SK-N-SH (cell line): ENCODE measurements around the gene IRX3.

Source experiments
- CTCF ChIP-seq: fragments of 200-600 bp; sonication (generic); IDR thresholded peaks from 2 replicates; pipeline ENCODE4 v1.6.1; 2017; ENCODE audit warnings: antibody characterized with exemption, mild to moderate bottlenecking, moderate library complexity
- ELF1 ChIP-seq: IDR thresholded peaks from 2 replicates; pipeline ENCODE4 v1.4.0; 2012
- FOXJ3 ChIP-seq: sonication (generic); formaldehyde crosslinking; IDR thresholded peaks from 2 replicates; pipeline ENCODE4 v1.5.1; 2020; ENCODE audit warnings: mild to moderate bottlenecking, missing genetic modification reagents
- GABPA ChIP-seq: IDR thresholded peaks from 2 replicates; pipeline ENCODE4 v1.4.0; 2012; ENCODE audit warnings: low read depth, mild to moderate bottlenecking
- MEF2A ChIP-seq: IDR thresholded peaks from 2 replicates; pipeline ENCODE4 v1.4.0; 2012; ENCODE audit warnings: low read depth, borderline replicate concordance
- RCOR1 ChIP-seq: fragments of 150-350 bp; IDR thresholded peaks from 2 replicates; pipeline ENCODE4 v1.6.1; 2017; ENCODE audit warnings: antibody characterized with exemption, low read length
- REST ChIP-seq: IDR thresholded peaks from 2 replicates; pipeline ENCODE4 v1.6.1; 2012; ENCODE audit warnings: mild to moderate bottlenecking, low read depth, low read length, moderate library complexity
- RFX5 ChIP-seq: IDR thresholded peaks from 2 replicates; pipeline ENCODE4 v1.6.1; 2012; ENCODE audit warnings: mild to moderate bottlenecking, improper control_type of control experiment, low read length
- RXRA ChIP-seq: IDR thresholded peaks from 2 replicates; pipeline ENCODE4 v1.4.0; 2012; ENCODE audit warnings: low read depth, mild to moderate bottlenecking, borderline replicate concordance
- SIN3A ChIP-seq: IDR thresholded peaks from 2 replicates; pipeline ENCODE4 v1.6.1; 2012; ENCODE audit warnings: low read depth, mild to moderate bottlenecking, low read length, moderate library complexity, borderline replicate concordance
- YY1 ChIP-seq: IDR thresholded peaks from 2 replicates; pipeline ENCODE4 v1.4.0; 2012; ENCODE audit warnings: low read depth, mild to moderate bottlenecking

- TF ChIP-seq CTCF = no peak
- TF ChIP-seq MEF2A = no peak
- TF ChIP-seq YY1 = no peak
- TF ChIP-seq FOXJ3 = no peak
- no peak for TF ChIP-seq RXRA
- no peak for TF ChIP-seq ELF1
- no peak for TF ChIP-seq RFX5
- TF ChIP-seq RCOR1 = no peak
- TF ChIP-seq SIN3A = no peak
- TF ChIP-seq GABPA = no peak
- no peak for TF ChIP-seq REST
These were observed 46.1 kb downstream of the IRX3 start for GRCh38 chr16:54240271-54241129.
